Stimulated activated CD4-positive, alpha-beta T cell treated with anti-CD3 and anti-CD28 coated beads, Interleukin-15, amount 100 ng/mL, for 24 hours (primary cell): ENCODE results near the gene FYN.

Experiments used
- DNase-seq: peaks from one replicate; pipeline ENCODE4 v3.0.0-alpha.2; 2020

Gene FYN

DNA sequence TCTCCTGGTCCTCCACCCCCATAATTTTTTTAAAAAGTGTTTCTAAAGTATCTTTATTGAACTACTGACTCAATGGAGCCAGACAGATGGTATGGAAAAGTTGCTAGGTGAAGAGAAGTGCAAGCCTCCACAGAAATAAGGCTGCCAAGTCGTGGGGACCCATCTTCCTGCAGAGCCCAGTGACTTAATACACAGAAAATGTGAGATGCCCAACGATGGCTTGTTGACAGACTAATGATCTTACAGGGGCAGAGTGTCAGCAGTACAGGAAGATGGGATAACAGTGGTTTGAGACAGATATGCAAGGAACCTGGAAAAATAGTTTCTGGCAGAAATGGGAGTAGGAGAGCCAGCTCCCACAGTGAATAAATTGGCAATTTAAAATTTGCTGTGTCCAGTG lies 43.3 kb downstream of the FYN start:
- DNase-seq: no peak

DNA sequence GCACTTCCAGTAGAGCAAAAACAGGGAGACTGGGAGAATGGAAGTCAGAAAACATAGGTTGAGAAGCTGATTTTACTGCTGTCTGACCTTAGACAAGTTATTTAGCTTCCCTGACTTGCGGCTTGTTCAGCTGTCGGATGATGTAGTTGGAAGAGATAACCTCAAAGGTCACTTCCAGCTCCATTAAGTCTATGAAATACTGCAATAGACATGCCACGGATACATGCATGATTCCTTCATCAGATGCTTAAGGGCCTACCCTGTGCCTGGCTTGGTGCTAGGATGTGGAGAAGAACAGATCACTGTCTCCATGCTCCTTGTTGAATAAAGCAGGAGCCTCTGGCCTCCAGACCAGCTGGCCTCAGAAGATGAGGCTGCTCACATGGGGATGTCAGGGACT lies 43.7 kb downstream of the FYN start:
- no peak for DNase-seq

DNA sequence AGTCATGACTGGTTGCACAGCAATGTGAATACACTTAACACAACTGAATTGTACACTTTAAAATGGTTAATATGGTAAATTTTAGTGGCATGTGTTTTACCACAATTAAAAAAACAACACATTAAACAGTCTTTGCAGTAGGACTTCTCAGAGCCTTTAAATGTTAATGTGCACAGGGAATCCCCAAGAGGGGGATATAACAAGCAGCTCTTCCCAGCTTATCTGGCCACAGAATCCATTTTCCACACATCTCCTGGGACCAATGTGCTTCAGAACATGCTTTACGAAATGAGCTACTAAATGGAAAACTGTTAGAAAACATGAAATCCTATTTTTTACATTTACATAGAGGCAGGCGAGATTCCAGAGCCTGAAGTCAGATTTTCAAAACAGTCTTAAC lies 44.4 kb downstream of the FYN start:
- DNase-seq: no peak

DNA sequence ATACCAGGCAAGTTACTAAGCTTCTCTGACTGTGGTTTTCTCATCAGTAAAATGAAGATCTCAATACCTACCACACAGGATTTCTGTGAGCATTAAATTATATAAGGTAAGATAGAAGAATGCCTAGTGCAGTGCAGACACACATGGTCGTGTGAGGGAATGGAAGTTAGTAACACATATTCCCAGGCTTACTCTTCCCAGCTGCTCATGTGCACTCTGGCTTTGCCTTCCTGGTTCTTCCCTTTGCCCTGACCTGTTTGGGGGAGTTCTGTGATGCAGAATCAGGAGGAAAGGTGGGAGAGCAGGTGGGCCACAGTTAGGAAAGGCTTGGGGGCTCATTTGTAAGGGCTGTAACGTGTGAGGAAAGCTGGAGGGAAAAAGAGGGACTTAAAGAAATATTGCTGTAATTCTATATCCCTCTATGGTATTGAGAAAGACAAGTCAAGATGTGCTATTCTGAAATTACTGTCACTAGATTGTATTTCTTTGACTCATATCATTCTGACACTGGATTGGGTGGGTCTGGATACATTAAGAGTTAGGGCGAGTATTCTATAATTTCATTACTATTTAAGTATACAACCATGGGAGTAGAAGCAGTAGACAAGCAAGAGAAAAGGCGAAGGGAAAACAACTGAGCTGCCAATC lies 47.7 kb downstream of the FYN start:
- DNase-seq: no peak

DNA sequence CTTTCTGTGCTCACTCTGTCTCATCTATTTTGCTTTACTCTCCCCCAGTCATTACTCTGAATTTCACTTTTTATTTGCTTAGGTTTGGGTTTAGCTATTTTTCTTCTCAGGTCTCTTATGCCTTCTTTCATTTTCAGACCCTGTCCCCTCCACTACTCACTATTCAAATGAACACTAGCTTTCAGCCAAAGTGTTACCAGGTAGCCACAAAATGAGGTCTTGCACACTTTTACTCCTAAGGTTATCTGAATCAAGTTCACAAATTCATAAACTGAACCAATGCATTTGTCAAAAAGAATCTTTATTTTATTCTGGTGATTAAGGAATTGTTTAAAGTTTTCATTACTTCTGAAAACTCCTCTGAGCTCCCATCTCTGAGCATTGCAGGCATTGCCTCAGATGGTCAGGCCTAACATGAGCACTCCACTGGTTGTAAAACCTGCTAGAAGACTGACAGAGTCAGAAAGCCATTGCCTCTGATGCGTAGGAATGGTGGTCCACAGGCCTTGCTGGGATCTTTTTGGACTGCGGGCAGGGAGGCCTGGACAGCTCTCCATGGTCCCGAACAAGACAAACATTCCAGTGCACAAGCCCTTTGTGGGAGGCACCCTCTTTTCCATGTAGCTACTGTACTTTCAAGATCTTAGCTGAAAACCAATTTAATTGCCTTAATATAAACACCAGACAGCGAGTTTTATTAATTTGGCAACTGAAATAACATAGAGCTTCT lies 48.5 kb downstream of the FYN start:
- DNase-seq: no peak

DNA sequence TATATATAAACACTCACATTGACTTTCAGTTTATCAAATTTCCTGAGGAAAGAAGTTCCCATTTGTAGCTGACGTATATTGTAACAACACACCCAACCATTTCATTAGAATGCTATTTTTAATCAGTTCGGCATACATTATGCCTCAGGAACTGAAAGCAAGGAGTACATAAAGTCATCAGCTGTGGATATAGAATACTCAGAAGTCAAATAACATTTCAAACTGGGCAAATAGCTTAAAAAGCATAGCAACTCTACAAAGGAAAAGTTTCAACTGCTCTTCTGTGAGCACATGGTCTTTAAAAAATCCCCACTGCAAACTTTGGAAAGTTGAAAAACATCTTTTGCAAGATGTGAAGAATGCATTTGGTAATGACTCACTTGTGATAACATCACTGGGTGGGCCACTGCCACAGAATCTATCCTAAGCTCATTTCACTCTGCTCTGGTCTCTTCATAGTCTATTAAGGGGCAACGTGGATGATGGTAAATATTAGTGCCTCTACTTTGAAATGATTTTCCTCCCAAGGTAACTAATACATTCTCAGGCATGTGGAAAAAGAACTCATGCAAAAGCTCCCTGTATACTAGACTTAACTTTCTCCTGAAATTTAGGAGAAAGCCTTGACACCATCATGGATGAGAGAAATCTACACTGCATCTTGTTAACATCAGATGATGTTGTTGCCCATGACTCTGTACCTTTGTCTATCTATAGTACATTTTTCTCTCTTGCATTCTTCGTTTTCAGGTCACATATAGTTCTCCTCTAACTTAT lies 49.2 kb downstream of the FYN start:
- DNase-seq: no peak

DNA sequence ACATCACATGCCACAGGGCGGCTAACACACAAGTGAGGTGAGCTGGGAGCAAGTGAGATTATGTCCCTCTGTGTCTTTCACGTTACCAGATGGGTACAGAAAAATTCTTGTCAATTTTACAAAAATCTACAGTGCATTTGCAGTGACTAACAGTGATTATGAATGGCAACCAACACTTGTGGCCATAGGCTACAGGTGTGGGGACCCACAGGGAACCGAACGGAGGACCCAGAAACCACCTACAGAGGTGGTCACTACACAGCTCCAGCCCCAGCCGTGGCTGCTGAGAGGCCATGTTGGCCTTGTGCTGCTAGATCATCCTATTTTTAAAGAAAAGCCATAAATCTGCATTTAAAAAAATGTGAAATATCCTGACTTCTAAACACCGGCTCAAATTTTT lies 50.2 kb downstream of the FYN start:
- no peak for DNase-seq

DNA sequence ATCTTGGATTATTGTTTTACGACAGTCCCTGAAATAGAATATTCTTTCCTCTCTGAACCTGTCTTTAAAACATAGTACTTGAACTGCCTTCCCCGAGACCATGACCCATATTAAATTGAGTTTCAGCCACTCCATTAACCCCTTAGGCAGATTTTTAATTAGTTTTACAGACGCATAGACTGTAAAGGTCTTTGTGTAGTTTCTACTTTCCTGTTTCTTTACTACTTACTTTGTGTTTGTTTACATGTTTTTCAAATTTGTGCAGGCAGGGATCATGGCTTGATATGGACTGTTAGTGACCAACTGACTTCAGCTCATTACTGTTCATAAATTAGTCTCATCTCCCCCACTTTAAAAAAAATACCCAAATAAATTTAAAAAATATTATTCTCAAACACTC lies 53.8 kb downstream of the FYN start:
- no peak for DNase-seq

DNA sequence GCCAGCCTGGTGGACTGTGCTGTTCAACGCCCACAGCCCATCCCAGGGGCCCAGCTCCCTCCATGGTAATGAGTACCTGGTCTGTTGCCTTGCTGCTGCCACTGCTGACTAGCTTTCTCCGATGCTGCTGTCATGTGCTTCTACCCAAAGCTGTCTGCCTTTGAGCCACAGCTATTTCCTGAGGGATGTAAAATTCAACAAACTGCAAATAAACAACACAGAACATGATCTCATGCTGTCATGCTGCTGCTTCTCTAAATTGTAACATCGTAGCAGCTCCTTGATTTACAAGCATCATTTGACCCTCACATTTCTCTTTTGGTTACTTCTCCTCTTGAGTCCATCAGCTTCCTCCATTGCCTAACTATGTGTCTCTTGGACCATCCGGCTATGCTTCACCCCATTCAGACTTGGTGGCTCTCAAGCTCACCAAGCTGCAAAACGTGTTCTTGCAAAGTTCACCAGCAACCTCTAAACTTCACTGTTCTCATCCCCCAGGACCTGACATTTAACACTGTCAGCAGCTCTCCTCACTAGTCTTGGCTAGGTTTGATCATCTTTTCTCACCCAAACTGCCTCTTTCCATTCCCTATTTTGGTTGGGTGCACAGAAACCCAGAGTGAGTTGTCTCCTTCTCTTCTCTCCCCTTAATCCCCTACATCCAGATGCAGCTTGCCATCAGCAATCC lies 54.6 kb downstream of the FYN start:
- DNase-seq: no peak

DNA sequence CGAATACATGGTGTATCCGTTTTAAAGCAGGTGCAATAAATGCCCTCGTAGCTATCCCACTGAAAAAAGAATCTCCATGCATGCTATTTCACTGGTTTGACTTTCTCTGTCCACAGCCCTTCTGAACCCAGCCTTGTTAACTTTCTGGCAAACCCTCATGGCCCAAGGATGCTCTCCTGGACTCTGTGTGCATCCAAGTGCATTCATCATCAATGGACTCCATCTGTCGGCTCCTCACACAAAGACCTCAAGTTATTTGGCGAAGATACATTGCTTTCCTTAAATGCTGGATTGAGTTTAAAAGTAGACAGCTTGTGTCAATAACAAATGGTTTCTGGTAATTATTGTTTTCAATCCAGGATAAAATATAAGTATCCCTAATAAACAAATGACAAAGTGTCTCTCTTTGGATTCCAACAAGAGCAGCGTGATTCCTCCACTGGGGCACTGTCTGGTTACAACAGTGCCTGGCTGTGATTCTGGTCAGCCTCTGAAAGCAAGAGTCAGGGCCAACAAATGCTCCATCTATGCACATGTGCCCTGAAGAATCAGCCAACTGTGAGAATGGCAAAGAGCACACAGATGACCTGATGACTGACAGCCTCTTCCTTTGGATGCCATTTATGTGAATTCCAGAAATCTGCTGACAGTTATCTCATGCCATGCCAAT lies 55.7 kb downstream of the FYN start:
- DNase-seq: no peak

DNA sequence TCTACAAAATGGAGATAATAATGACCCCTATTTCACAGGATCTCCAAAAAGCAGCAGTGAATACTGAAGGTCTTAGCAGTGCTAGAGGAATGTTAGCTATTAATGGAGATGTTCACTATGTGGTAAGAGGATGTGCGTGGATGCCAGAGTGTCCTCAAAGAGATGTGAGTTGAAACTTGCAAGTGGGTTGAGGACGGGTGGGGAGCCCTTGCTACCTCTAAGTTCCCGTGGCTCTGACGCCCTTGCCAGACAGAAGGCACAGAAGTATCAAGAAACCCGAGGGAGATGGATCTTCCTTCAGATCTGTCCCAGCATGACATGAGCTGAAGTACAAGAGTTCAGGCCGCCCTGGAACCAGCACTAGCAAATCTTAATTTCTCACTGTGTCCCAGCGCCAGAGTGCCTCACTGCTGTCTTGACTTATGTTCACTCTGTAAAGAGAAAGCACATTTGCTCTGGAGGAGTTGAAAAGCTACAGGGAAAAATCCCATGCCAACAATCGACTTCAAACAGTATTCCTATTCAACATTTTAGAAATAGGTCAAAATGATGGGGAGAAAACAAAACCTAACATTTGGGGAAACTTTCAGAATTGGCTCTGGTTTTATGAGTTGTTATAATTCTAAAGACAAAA lies 59.5 kb downstream of the FYN start:
- DNase-seq: no peak

DNA sequence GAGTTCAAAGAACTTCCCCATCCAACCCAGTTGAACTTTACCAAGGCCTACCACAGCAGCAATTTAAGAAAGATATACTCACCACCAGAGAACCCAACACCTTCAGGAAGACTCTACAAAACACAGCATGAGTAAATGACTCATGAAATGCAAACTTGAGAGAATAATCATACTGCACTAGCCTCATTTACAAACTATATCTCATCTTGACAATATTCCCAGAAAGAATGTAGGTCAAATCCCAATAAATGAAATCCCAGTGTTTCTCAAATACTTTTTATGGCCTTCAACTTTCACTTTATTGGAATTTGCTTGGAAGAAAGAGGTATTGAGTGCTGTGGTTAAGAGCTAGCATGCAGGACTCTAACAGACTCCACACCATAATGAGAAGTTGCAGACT lies 60.0 kb downstream of the FYN start:
- no peak for DNase-seq

DNA sequence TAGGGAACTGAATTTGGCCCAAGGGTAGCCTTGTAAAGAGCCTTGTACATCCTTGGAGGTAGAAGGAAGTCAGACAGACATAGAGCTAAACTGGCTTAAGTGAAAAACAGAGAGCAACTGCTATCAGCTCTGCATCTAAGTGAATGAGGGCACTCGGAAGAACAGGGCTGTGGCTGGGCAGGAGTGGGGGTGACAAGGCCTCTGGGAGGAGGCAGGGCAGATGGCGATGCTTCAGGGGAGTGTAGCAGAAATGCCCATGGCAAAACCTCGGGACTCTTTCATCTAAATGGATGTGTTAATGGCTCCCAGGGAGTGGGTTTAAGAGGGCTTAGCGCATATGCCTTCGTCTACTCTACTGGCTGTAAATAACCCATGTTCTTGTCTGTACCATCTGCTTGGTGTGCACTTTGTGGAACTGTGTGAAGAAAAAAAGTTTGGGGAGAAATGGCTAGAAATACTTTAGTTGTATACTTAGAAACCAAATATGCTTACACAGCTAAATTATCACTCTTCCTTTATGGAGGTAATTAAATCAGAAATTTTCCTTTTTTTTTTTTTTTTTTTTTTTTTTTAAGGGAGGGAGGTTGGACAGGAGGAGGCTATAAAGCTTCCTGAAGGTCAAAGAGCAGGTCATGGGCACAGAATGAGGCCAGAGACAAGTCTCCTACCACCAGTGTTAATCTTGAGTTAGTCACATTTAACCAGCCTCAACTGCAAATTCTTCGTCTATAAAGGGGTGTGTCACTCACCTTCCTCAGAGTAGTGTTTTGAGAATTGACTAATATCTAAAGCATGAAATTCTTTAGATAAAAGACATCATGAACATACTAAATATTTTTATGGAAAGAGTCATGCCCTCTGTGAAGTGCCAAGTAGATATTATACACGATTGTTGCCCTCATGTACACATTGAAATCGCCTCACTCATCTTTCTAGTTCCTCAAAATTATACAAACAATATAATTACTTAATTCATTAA lies 60.9 kb downstream of the FYN start:
- DNase-seq: no peak

DNA sequence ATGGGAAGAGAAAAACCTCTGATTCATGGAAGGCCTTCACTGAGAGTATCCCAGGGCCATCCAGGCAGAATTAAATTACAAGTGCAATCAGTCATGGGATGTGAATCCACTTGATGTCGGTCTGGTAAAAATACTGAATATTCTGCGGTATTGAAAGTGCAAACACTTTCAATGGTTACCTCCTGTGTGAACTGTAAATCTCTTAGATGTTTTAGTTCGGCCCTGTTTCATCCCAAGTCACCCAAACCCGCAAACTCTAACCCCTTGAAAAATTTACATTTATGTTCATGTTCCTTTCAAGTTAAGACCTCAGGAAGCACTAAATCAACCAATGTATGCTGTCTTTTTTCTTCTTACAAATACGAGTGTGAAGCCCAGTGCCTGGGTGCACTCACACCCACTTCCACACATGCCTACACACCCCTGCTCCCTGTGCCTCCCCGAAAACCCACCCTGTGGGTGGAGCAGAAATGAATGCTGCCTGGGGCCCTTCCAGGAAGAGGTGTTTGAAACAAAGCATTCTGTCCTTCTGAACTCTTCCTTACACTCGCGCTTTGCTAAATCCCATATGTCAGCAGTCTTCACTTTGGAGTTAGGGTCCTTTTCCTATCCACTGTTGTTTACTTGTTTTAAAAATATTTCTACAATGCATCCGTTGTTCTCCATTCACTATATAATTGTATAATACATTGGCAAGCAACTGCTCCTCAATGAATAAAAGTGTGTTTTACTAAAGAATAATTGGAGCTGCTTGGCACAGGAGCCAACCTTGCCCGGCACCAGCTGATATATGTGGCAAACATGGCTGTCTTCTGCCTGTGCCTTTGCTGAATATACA lies 62.7 kb downstream of the FYN start:
- DNase-seq: peak; percentile 60

DNA sequence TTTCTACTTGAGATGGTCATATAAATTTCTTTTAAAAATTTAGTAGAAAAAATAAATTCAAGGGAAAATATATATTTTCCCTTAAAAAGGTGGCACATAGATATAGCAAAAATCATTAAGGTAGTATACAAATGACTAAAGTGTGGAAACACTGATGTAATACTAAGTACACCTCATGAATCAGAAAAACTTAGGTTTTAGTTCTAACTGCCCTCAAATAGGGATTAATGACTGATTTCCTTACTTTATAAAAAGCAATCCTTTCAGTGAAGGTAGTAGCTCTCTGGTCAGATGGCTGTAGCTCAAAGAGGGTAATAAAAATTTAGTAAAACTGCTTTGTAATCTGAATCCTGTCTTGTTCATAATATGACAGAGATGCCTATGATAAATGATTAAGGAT lies 63.5 kb downstream of the FYN start:
- no peak for DNase-seq

DNA sequence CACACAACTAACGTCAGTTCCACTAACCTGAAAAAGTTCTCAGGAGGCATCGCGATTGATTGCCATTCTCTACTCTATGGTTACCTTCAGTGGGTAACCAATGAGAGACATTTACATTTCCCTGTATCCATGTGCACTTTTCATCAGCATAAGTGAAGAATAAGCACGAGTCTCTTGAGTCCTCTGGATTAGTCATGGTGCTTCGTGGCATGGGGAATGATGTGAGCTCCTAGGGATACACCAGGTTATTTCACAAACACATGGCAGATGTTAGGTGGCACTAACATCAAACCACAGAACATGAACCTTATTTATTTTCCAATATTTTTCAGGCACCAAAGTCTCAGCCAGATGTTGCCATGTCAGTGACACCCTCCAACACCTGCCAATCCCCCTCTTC lies 64.0 kb downstream of the FYN start:
- DNase-seq: no peak

DNA sequence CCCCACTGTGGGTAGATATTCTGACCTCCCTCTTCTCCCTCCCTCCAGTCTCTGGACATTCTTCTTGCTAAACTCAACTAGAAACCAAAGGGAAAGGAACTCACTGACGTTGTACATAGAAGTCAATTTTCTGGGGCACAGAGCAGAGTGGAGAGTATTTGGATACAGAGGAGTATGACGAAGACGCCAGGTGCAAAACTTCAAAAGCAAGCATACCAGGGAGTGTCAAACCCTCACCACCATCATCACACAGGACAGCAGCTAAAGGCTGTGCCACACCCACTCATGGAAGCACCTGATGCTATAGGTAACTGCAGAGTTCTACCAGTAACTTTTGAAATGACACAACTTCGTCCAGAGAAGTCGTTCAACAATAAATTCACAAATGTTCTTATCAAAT lies 64.8 kb downstream of the FYN start:
- no peak for DNase-seq

DNA sequence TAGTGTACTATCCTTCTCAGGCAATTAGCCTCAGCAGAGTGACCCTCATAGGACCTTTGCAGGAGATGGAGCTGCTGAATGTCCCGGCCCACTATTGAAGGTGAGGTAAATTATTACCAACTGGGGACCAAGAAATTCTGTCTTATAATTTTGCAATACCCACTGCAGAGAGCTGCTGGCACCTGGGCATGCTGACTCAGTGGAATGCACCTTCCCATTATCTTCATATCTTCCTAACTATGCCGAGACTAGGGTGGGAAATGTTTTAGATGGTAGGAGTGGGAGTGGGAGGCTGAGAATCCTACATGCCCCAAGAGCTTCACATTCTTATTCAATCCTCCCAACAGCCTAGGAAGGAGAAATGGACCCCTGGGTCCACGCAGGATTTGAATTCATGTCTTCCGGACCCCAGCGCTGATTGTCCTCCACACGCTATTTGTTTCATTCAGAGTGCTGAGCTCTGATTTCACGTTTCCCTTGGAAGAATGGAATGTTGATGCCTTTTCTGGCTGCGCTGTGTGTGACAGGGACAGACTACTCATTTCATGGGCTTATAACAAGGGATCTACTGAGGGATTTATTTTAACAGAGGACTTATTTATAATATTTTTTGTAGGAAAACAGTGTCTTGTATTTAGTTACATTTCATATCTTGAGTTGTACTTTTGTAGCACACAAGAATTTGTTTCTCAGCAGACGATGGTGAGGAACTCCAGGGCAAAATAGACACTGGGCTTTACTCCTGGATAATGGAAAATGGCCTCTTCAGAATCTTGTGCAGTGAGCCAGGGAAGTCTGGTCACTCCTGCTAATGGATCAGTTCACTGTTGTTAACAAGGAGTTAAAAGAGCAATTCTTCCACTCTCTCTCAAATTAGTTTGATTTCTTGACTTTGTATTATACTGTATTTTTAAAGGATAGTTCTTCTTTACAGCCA lies 66.4 kb downstream of the FYN start:
- no peak for DNase-seq

DNA sequence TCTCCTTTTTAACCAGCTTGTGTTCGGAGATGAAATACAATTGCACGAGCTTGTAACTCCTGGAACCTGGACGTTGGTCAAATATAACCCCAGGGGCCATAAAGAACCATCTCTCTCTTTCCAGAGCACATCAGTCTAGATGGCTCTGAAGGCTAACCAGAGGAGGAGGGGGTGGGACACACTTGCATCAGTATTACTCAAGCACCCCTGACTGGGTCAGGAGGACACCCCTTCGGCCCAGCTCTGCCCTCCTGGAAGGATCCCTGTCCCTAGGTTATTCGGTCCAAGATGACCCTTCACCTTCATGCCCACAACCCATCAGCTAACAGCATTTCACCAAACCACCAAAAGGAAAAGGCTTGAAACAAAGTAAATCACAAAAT lies 67.1 kb downstream of the FYN start:
- no peak for DNase-seq
